A673 (cell line): ENCODE data around the gene GINS1.

Source experiments
- EZH2 ChIP-seq: fragments of 200-600 bp; sonication (generic); IDR thresholded peaks from 2 replicates; pipeline ENCODE4 v1.6.1; 2017; ENCODE audit warnings: borderline replicate concordance, low read depth, mild to moderate bottlenecking, mixed read lengths, antibody characterized with exemption, low read length; ENCODE audit not compliant: poor library complexity, severe bottlenecking
- TF ChIP-seq, protein P1 (sequence below): fragments of 300-800, 200-600 bp; sonication (generic); conservative IDR thresholded peaks from 2 replicates; pipeline ENCODE4 v1.5.1; 2017; ENCODE audit warnings: low read depth, mild to moderate bottlenecking, antibody characterized with exemption, low read length, moderate library complexity, mixed read lengths

DNA sequence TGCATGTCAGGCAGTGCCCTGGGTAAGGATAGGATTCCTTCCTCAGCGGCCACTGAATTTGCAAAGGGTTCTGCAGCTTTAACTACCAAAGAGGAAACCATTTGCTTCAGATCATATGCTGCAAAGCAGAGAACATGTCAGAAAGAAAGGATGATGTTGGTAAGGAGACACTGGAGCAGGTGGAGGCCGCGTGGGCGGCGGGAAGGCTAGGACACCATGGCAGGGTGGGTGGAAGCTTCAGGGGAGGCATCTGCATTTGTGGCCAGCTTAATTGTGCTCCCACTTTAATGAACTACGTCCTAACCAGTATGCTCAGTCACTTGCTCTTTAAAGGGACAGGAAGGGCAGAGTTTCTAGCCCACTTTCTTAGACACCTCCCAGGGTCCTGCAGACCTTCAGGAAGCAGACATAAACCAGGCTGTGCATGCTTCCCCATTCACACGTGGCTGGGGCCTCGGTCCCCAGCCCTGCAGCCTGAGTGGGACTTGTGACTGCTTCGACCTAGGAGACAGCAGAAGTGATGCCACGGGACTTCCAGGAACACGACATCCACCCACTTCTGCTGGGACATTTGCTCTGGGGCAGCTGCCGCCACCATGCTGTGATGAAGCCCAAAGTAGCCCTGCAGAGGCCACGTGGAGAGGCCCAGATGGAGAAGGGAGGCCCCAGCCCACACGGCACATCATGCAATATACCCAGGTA lies 76.1 kb downstream of the GINS1 start:
- TF ChIP-seq, protein P1, sequence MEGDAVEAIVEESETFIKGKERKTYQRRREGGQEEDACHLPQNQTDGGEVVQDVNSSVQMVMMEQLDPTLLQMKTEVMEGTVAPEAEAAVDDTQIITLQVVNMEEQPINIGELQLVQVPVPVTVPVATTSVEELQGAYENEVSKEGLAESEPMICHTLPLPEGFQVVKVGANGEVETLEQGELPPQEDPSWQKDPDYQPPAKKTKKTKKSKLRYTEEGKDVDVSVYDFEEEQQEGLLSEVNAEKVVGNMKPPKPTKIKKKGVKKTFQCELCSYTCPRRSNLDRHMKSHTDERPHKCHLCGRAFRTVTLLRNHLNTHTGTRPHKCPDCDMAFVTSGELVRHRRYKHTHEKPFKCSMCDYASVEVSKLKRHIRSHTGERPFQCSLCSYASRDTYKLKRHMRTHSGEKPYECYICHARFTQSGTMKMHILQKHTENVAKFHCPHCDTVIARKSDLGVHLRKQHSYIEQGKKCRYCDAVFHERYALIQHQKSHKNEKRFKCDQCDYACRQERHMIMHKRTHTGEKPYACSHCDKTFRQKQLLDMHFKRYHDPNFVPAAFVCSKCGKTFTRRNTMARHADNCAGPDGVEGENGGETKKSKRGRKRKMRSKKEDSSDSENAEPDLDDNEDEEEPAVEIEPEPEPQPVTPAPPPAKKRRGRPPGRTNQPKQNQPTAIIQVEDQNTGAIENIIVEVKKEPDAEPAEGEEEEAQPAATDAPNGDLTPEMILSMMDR = no peak
- no peak for TF ChIP-seq EZH2
